Femur (tissue), 1 donor: Measurements from ENCODE around the gene PCNT.
"Not testable (repeated sequence)": the region's sequence is repeated elsewhere in the genome, so short reads cannot be mapped to it uniquely, and the experiment has no call there.

ENCODE experiments used
- DNase-seq: peaks from one replicate; pipeline ENCODE4 v3.0.0-alpha.2; 2017

The PCNT gene

GRCh38 chr21:46363698-46364097 is 39.7 kb downstream of the PCNT start:
- DNase-seq: no peak

GRCh38 chr21:46366091-46366490 is 42.1 kb downstream of the PCNT start:
- no peak for DNase-seq

- no peak for DNase-seq
These were observed 42.6 kb downstream of the PCNT start for GRCh38 chr21:46366561-46366960.

- DNase-seq: no peak
These were observed 43.0 kb downstream of the PCNT start for GRCh38 chr21:46366966-46367365.

GRCh38 chr21:46368533-46369285 is 44.8 kb downstream of the PCNT start:
- DNase-seq: no peak

- no peak for DNase-seq
These were observed 45.7 kb downstream of the PCNT start for GRCh38 chr21:46369520-46370235.

GRCh38 chr21:46371204-46372013 is 47.5 kb downstream of the PCNT start:
- DNase-seq: no peak

GRCh38 chr21:46372014-46372485 is 48.1 kb downstream of the PCNT start:
- DNase-seq: no peak

- DNase-seq: not testable (repeated sequence)
These were observed 49.0 kb downstream of the PCNT start for GRCh38 chr21:46372947-46373346.

GRCh38 chr21:46374761-46375389 is 50.9 kb downstream of the PCNT start:
- peak; percentile 50 for DNase-seq

GRCh38 chr21:46375560-46376230 is 51.7 kb downstream of the PCNT start:
- no peak for DNase-seq

GRCh38 chr21:46376231-46376628 is 52.3 kb downstream of the PCNT start:
- DNase-seq: no peak

- no peak for DNase-seq
These were observed 53.0 kb downstream of the PCNT start for GRCh38 chr21:46376856-46377453.

GRCh38 chr21:46377789-46378188 is 53.8 kb downstream of the PCNT start:
- no peak for DNase-seq

- DNase-seq: no peak
These were observed 55.1 kb downstream of the PCNT start for GRCh38 chr21:46379105-46379504.

- no peak for DNase-seq
These were observed 55.7 kb downstream of the PCNT start for GRCh38 chr21:46379691-46380090.

GRCh38 chr21:46381541-46381940 is 57.6 kb downstream of the PCNT start:
- DNase-seq: no peak

- DNase-seq: no peak
These were observed 60.6 kb downstream of the PCNT start for GRCh38 chr21:46384556-46384955.

GRCh38 chr21:46385846-46386733 is 62.1 kb downstream of the PCNT start:
- no peak for DNase-seq

GRCh38 chr21:46386734-46387088 is 62.8 kb downstream of the PCNT start:
- DNase-seq: no peak
